Choroid plexus epithelial cell (primary cell): Measurements from ENCODE around the gene BANP.
"Not testable (repeated sequence)": the region's sequence is repeated elsewhere in the genome, so short reads cannot be mapped to it uniquely, and the experiment has no call there.

ENCODE experiments used
- DNase-seq: peaks from one replicate; pipeline ENCODE4 v3.0.0-alpha.2; 2010; ENCODE audit warnings: low read depth
- H3K4me3 ChIP-seq: 2 replicates; pipeline ENCODE4 v1.5.1; 2011; ENCODE audit warnings: low read depth, mild to moderate bottlenecking, control low read depth, low read length, moderate library complexity
- TF ChIP-seq, protein P1 (sequence below): conservative IDR thresholded peaks from 2 replicates; pipeline ENCODE4 v1.5.1; 2011; ENCODE audit warnings: low read depth, mild to moderate bottlenecking, control low read depth, inconsistent platforms, low read length, moderate library complexity

BANP gene

DNA sequence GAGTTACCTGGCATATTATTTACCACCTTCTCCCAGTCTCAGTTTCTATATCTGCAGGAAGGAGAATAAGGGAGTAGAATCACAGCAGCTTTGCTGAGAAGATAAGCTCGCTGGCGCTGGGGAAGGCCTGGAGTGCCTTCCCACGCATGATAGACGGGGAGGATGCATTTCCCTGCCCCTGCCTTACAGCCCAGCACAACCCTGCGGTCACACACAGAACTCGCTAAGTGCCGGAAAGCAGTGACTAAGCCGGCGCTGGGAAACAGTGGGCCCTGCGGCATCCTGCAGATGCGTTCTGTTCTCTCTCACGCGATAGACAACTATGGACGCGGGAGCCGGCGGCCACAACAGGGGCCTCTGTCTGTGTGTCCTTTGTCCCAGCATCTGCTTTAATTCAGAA, 19.7 kb upstream of the BANP start:
- TF ChIP-seq, protein P1, sequence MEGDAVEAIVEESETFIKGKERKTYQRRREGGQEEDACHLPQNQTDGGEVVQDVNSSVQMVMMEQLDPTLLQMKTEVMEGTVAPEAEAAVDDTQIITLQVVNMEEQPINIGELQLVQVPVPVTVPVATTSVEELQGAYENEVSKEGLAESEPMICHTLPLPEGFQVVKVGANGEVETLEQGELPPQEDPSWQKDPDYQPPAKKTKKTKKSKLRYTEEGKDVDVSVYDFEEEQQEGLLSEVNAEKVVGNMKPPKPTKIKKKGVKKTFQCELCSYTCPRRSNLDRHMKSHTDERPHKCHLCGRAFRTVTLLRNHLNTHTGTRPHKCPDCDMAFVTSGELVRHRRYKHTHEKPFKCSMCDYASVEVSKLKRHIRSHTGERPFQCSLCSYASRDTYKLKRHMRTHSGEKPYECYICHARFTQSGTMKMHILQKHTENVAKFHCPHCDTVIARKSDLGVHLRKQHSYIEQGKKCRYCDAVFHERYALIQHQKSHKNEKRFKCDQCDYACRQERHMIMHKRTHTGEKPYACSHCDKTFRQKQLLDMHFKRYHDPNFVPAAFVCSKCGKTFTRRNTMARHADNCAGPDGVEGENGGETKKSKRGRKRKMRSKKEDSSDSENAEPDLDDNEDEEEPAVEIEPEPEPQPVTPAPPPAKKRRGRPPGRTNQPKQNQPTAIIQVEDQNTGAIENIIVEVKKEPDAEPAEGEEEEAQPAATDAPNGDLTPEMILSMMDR, result no peak
- DNase-seq, result peak; percentile 22

DNA sequence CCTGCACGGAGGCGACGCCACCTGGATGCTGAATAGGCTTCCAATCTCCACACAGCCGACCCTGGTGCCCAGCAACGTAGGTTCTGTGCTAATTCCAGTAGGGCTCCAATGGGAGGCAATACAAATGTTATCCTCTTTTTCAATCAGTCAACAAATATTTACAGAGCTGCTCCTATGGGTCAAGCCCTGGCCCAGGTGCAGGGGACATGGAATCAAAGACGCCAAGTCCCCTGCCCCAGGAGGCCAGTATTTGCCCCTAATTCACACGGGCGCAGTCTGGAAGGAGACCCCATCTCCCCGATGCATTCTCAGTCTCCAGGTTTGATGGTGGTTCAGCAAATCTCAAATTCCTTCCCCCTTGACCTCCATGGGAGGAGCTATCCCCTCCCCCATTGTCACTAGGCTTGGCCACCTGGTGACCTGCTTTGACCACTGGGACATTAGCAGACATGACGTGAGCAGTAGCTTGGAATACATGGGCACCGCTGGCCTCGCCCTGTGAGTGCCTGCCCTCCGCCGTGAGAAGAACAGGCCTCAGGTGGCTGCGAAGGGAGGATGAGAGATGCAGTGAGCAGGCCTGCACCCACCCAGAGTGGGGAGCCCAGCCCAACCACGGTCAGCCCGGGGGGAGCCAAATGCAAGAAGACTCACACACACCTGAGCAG, 18.6 kb upstream of the BANP start:
- not testable (repeated sequence) for H3K4me3 ChIP-seq, DNase-seq

More for the DNA sequence above, 19.7 kb upstream of the BANP start:
- H3K4me3 ChIP-seq, result no peak overlapping the region

DNA sequence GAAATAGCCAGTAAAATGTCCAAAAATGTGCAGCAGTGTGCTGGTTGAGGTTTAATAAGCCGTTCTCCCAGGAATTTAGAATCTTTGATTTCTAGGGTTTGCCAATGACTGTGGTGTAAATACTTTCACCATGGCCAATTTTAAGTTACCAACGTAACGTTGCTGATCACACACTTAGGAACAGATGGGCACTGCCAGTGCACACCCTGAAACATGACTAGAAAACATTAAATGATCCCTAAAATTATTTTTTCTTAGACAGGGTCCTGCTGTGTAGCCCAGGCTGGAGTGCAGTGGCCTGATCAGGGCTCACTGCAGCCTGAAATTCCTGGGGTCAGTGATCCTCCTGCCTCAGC, 18.1 kb upstream of the BANP start:
- DNase-seq, result no peak
- no peak overlapping the region for H3K4me3 ChIP-seq
- TF ChIP-seq, protein P1, result no peak

DNA sequence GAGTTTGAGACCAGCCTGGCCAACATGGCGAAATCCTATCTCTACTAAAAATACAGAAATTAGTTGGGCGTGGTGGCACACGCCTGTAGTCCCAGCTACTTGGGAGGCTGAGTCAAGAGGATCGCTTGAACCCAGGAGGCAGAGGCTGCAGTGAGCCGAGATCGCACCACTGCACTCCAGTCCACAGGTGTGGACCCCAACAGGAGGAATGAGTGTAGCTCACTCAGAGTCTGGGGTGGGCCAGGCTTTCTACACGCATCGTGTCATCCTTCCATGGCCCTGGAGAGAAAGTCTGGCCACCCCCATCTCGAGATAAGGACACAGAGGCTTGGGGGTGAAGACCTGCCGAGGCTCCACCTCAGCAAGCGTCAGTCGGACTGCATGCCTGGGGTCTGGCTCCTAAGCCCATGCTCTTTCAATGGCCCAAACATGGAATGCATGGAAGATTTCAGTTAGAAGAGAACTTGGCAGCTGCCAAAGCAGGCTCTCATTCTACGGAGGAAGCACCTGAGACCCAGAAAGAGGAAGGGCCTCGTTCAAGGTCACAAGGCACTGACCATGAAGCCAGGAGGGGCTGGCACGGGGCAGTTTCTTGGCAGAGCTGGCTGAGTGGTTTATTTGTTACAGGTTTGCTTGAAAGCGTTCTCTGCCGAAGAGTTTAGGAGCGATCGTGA, 16.3 kb upstream of the BANP start:
- not testable (repeated sequence) for DNase-seq, H3K4me3 ChIP-seq

DNA sequence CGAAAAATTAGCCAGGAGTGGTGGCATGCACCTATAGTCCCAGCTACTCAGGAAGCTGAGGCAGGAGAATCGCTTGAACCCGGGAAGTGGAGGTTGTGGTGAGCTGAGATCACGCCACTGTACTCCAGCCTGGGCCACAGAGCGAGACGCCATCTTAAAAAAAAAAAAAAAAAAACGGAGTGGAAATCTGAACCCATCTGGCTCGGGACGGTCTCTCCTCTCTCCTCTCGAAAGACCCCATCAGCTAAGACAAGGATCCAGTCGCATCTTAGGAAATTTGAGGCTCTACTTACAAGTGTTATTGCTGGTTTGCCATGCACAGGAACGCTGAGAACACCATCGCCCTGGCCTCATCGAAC, 15.2 kb upstream of the BANP start:
- not testable (repeated sequence) for DNase-seq, H3K4me3 ChIP-seq

DNA sequence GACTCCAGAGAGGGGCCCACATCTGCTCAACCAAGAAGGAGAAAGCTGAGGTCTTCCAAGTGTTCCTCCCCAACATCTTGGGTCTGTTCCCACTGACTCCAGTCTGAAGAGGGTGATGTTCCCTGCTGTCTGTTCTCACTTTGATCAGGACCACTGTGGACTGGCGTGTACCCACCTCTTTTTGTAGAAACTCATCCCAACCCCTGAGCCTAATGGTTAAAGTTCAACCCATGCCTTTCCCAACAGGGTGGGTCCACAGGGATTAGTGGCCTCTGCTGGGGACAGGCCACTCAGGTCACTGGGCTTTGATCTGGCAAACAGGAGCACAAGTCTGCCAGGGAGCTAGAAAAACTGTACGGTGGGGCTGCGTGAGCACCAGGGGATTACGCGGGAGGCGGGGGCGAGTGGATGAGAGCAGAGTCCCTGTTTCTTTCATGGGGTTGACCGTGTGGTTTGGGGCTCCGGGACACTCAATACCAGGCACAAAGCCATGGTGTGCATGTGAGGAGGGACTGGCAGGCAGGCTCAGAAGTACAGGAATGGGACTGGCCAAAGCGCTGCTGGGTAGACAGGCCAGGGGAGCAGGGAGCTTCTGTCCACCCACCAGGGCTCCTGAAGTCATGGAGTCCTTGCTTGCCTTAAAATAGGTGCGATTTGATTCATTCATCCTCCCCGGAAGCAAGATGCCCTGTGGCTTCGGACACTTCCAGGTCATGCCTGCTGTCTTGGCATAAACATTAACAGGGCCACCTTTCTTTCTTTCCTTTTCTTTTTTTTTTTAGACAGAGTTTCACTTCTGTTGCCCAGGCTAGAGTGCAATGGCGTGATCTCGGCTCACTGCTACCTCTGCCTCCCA, 14.6 kb upstream of the BANP start, which contains the start of gene CA5A:
Gene CA5A, minus strand, starts transcription at position 155 of the 856 bp plus-strand sequence. Its CDS starts 79 bp downstream, at position 76.
- DNase-seq, result no peak
- TF ChIP-seq, protein P1, result no peak
- no peak within 1 kb of the TSS for H3K4me3 ChIP-seq

DNA sequence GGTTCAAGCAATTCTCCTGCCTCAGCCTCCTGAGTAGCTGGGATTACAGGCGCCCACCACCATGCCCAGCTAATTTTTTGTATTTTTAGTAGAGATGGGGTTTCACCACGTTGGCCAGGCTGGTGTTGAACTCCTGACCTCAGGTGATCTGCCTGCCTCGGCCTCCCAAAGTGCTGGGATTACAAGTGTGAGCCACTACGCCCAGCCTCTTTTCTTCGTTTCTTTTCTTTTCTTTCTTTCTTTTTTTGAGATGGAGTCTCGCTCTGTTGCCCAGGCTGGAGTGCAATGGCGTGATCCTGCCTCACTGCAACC, 14.0 kb upstream of the BANP start:
- H3K4me3 ChIP-seq, DNase-seq: not testable (repeated sequence)

DNA sequence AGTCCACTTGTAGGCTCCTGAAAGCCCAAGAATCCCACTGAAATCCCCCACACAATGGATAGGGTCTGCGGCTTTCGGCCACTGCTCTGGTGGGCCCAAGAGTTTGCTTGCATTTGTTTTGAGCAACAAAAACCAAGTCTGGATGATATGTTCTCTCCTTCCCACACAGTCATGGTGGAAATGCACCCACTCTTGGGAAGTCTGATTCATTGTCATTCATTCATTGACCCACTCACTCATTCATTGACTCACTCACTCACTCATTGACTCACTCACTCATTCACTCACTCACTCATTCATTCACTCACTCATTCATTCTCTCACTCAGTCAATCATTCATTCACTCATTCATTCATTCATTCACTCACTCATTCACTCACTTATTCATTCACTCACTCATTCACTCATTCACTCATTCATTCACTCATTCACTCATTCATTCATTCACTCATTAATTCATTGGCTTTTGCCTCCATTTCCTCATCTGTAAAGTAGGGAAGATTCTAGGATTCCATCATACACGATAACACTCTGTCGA, 12.8 kb upstream of the BANP start:
- no peak overlapping the region for H3K4me3 ChIP-seq
- TF ChIP-seq, protein P1, result no peak
- DNase-seq, result no peak
